HK-2 (cell line): Measurements from ENCODE around the gene PTPN18.

Experiments used
- DNase-seq: peaks from one replicate; pipeline ENCODE4 v3.0.0-alpha.2; 2018; ENCODE audit not compliant: unreplicated experiment

Gene PTPN18

DNA sequence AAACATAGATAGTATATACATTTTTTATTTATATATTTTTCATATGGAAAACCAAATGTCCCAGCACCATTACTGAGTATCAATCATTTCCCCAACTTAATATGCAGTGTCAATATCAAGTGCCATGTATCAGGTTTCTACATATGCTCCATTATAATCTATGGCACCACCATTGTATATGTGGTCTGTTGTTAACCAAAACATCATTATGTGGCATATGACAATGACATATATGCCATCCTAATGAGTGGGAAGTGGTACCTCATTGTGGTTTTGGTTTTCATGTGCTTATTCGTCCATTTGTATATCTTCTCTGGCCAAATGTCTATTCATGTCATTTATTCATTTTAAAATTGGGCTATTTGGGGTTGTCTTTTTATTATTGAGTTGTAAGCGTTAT, 9.2 kb downstream of the PTPN18 start:
- DNase-seq, result no peak

DNA sequence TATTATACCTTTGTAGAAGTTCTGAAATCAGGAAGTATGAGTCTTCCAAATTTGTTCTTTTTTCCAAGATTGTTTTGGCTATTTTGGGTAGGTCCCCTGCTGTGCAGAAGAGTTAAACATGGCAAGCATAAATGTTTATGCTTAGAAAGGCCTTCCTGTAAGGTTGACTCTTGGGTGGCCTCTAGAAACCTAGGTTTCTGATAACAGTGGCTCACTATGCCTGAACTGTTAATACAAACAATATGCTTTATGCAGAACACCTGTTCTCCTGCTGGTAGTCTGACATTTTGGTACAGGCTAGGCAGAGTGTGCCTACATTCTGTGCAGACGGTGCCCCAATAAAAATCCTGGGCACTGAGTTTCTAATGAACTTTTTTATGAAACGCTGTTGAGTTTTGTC, 10.1 kb downstream of the PTPN18 start:
- DNase-seq, result no peak

DNA sequence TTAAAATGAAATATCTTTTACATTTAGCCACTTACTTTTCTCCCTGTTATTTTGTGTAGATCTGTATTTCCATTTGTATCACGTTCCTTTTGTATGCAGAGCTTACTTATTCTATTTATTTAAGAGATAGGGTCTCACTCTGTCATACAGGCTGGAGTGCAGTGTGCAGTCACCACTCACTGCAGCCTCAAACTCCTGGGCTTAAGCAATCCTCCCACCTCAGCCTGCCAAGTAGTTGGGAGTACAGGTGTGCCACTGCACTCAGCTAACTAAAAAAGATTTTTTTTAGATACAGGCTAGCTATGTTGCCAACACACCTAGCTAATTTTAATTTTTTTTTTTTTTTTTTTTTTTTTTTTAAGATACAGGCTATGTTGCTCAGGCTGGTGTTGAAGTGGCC, 10.9 kb downstream of the PTPN18 start:
- no peak for DNase-seq

DNA sequence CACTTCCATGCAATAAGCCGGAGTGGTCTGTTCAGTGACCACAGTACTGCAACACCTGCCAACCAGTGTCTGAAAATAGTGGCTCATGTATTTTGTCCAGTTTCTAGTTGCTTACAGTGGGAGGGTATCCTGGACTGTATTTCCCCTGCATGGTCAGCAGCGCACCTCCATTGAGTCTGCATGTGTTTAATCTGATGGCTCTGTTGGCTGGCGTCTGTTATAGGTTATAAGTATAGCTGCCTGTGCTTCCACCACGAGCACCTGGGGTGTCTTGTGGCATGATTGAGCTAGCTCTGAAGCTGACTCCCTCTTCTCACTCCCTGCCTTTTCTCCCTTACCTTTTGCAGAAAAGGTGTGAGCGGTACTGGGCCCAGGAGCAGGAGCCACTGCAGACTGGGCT, 12.9 kb downstream of the PTPN18 start:
- no peak for DNase-seq

DNA sequence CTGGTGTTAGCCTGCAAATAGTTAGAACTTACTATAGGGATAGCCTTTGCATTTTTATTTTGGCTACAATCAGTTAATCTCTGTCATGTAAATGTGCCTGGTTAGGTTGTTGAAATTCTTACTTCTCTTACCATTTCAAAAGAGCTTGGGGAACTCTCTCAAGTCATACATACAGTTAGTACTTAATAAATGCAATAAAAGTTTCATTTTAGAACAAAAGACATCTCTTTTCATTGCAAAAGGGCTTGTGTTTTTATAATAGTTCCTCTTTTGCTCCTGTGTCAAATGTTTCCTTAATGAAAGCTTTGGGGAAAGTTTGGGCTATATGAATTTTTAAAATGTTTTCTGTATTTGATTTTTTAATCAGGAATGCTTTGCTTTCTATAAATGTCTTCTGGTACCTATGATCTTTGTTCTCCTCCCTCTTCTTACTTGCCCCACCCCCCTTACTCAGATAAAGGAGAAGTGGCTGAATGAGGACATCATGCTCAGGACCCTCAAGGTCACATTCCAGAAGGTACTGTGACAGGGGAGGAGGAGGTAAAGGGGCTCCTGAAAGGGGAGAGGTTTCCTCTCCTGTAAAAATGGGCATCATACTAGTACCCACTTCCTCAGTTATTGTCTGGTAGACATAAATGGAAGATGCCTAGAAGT, 13.6 kb downstream of the PTPN18 start:
- DNase-seq, result no peak

DNA sequence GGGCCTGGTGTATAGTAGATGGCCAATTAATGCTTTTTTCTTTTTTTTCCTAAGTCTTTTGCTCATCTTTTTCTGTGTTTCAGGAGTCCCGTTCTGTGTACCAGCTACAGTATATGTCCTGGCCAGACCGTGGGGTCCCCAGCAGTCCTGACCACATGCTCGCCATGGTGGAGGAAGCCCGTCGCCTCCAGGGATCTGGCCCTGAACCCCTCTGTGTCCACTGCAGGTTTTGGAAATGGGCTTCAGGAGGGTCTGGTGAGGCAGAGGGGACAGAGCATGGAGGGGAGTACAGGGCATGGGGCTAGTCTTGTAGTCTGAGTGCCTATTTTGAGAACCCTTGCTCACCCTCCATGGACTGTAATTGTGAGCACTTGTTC, 14.1 kb downstream of the PTPN18 start:
- DNase-seq, result no peak

DNA sequence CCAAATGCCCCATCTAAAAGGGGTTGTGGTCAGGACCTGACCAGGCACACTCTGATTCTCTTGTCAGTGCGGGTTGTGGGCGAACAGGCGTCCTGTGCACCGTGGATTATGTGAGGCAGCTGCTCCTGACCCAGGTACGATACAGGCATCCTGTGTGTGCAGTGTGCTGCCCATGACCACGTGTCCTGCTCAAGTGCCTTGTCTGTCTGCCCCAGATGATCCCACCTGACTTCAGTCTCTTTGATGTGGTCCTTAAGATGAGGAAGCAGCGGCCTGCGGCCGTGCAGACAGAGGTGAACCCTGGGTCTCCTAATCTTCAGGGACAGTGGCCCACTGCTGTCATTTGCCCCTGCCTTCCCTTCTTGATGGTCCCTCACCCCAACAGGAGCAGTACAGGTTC, 14.6 kb downstream of the PTPN18 start:
- no peak for DNase-seq

DNA sequence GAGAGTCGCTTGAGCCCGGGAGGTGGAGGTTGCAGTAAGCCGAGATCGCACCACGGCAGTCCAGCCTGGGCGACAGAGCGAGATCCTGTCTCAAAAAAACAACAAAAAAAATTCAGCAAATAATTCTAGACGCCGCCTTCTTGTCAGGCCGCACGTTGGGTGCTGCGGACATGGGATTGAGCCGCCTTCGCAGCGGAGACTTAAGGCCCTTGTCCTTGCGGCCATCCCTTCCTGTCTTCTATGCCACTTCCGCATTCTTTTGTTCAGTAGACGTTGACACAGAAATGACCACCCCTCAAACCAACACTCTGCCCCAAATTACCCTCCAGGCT, 15.8 kb downstream of the PTPN18 start:
- DNase-seq, result no peak

DNA sequence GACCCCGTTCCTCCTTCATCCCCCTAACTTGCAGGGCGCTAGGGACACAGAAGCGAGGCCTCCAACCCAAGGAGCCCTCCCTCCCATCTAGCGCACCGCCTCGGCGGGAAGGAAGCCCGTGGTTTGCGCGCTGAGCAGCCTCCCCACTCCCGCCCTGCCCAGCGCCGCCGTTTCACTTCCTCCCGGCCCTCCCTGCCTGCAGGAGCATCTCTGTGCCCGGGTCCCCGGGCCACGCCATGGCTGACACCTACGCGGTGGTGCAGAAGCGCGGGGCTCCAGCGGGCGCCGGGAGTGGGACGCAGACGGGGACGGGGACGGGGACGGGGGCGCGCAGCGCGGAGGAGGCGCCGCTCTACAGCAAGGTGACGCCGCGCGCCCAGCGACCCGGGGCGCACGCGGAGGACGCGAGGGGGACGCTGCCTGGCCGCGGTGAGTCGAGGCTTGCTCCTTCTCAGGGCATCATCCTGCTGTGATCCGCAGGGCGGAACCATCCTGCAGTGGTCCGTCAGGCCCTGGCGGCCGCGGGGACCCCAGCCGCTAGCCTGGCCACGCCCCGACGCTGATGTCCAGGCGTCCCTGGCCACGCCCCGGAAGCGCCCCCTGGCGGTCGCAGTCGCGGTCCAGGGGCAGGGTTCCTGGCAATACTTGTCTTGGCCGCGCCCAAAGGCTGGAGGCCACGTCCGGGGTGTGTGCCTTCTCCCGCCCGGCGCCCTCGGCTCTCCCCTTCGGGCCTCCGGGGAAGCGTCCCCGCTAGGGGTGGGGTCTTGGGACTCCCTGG, 16.4 kb downstream of the PTPN18 start:
- DNase-seq, result peak; percentile 95

DNA sequence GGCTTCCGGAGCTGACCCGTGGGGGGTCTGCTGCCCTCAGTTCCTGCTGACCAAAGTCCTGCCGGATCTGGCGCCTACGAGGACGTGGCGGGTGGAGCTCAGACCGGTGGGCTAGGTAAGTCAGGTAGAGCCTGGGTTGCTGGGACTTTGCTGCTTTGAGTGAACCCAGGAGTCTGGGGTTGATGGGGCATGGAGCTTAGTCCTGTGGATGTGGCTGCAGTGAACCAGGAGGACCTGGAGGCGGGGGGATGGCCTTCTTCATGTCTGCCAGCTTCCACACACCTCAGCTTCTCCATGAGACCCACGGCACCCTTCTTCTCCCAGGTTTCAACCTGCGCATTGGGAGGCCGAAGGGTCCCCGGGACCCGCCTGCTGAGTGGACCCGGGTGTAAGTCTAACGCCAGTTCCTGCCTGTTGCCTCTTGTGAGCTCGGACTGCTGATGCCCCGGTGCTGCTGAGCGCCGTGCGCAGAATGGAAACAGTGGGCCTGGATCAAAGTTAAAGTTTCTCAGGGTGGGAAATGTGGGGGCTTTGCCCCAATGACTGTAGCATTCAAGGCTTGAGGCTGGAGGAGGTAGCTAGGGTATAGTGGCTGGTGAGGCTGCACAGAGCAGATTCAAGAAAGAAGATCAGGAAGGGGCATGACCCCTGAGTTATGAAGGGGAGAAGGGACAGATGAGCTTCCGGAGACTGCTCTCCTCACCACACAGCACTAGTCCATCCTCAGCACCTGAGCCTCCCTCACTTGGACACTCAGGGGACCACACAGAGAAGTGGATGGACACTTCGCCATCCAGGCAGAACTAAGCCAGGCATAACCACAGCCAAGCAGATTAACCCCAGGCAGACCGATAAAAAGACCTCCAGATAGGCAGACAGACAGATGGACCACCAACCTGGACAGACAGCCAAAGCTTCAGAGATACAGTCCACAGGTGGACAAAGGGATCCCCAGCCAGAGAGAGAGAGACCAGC, 17.3 kb downstream of the PTPN18 start:
- DNase-seq, result no peak

DNA sequence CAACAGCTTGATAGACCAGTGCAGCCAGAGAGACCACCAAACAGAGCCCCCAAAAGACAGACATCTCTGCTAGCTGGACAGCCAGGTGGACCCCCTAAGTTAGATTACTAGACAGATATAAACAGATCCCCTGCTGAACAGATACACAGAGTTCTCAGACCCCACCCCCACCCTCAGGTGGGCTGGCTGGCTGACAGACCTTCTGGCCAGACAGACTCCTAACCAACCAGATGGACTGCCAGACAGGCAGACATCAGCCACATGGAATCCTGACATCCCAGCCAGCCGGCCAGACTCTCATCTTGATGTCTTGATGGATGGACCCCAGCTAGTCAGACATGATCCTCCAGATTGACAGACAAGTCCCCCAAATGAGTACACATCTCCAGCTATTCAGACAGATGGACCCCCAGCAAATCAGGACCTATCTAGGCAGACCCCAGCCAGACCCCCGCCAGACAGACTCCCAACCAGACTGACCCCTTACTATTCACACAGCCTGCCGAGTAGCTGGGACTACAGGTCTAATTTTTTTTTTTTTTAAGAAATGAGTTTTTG, 18.0 kb downstream of the PTPN18 start:
- DNase-seq, result no peak

DNA sequence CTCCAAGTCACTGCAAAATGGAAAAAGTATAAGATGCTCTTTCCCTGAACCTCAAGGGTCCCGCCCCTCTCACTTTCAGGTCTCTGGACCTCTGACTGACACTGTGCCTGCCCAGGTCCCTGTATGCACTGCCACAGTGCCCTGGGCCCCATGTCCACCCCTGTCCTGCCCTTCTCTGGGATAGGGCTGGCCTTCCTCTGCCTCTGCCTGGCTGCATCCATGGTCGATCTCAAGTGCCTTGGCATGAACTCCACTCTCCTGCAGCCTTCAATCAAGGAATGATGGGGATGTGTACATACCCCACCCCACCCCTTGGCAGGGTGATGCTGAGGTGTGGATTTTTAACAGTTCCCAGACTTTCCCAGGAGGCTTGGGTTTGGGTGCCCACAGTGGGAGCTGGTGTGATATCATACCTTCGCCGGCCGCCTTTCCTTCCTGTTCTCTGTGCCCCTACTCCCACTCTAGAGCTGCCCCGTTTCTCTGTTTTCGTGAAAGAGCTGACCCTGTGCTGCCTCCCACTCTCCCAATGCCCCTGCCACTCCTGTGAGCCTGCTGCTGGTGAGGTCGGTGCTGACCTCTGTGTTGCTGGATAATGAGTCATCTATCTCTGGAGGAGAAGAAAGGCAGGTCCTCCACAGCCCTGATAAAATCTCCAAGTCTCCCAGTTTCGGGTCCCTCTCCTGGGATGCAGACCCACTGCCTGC, 18.9 kb downstream of the PTPN18 start:
- DNase-seq, result no peak

DNA sequence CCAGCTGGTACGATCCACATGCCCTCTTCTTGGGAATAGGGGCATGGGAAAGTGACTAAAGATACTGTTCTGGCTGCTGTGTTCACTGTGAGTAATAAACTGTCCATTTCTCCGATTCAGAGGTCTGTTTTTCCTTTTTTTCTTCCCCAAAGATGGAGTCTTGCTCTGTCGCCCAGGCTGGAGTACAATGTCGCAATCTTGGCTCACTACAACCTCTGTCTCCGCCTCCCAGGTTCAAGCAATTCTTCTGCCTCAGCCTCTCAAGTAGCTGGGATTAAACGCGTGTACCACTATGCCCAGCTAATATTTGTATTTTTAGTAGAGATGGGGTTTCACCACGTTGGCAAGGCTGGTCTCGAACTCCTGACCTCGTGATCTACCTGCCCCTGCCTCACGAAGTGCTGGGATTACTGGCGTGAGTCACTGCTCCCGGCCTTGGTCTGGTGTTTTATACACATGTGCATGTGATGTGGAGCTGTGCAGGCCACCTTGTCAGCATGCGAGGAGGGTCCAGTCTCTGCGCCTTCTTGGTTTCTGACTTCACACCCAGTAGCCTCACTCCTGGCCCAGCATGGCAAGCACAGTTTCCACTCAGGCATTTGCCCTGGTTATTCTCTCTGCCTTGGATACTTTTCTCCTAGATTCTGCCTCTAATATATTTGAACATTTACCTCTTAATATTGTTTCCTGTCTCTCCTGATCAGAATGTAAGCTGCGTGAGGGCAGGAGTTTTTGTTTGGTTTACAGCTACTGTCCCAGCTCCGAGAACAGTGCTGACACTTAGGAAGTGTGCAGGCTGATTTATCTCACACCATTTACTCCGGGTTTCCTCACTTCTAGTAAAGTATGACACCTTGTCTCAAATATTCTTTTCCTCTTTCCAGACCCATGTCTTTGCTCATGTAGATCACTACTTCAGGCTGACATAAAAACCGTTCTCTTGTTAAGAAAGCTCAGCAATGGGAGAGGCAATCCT, 19.7 kb downstream of the PTPN18 start:
- no peak for DNase-seq

DNA sequence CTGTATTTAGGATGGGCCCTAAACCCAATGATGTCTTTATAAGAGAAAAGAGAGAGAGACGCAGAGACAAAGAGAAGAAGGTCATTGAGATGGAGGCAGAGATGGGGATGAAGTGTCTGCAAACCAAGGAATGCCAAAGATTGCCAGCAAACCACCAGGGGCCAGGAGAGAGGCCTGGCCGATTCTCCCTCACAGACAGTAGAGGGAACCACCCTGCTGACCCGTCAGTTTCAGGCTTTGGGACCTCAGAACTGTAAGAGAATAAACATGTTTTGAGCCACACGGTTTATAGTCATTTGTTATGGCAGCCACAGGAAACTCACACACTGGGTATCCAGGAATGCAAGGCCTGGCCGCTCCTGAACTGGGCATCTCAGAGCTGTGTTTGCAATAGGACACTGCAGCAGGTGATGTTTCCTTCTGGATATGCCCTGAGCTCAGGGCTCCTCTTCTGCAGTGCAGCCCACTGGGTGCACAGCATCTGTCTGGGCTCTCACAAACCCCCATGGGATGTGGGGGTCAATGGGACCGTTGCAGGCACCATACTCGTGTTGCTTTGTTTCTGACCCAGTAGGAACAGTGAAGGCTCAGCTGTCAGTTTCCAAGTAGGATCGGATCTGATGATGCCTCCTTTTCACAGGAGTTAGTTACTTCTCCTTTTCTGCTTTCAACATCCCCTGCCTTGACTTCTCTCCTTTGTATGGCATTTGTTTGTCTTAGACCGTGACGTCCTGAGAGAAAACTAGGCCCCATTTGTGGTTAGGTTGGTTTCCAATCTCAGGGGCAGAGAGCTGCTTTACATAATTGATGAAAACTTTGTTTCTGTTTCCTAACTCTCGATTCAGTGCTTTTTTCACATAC, 20.8 kb downstream of the PTPN18 start:
- no peak for DNase-seq

DNA sequence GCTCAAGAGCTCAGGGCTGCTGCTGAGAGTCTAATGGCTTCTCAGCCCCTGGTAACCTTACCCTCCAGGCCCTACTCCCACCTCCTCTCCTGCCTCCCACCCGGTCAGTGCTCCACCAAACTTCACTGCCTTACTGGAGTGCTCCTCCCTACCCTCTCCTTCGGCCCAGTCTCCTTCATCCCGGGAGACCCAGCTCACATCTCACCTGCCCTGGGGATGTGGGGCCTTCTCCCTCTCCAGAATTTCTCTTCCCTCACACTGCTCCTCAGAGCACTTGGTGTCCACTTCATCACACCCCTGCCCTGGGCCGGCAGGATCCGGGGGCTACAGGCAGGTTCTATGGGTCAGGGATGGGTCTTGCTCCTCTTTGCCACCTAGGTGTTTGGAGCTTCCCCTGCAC, 21.6 kb downstream of the PTPN18 start:
- no peak for DNase-seq

DNA sequence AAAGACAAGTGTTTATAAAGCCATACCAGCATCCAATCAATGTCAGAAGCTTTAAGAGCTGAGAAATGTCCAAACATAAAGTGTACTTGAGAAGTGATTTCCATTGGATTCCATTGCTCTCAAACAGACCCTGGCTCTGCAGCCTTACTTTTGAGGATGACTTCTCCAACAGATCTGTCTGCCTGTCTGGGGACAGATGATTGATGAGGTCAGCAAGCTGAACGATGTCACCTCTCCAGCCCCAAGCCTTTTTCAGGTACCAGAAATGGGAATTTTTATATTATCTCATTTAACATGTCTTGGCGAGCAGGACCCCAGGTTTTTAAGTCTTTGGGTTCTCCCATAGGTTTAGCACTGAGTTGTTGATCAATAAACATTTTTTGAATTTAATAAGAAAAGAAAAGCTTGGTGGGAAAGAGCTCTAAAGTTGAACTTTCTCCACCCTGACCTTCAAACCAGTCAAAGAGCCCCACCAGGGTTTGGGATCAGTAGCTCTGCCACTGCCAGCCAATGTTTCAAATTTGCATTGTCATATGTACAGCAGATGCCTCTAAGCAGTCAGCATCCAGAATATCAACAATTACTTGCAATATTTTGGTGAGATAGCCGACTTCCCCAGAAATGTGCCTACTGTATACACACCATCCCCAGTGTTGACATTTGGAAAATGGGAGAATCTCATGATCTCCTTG, 22.5 kb downstream of the PTPN18 start:
- no peak for DNase-seq

DNA sequence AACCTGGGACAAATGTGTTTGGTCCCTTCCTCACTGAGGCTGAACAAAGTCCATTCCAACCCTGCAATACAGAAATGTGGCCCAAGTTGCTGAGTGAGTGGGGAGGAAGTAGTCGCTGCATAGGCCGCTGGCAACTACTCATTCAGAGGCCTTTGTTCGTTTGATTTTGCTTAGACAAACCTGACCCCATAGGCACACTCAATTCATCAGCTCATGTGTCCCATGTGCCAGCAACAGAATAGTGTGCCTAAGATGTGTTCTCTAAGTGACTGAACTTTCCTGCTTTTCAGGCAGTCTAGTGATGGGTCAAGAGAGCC, 23.0 kb downstream of the PTPN18 start:
- DNase-seq, result no peak

DNA sequence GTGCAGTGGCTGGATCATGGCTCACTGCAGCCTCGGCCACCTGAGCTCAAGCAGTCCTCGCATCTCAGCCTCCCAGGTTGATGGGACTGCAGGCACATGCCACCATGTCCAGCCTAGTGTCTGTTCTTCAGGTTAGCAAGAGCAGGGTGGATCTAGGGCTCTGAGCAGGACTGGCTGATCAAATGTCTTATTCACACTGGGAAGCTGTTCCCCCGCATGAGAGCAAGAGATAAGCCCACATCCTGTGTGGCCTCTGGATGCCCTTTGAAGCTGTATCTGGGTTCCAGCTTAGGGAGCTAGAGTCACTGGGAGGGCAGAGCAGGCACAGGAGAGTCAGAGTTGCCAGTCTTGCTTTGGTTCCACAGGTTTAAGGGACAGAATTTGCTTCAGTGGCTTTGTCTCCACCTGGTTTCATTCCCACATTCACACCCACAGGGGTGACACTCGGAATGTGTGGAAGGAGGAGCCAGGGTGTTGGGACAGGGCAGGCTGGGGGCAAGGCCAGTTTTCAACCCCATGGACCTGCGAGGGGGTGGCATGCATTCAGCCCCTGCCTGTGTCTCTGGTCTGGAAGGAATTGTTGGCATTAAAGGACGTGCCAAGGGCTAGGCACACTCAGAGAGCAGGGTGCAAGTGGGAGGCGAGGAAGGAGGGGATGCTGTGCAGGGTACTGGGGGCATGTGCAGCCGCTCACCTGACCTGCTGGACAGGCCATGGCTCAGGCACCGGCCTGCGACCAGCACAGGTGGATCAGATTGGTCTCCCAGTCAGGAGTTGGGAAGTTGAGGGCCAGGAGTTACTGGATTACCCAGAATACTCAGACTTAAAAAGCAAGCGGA, 24.5 kb downstream of the PTPN18 start:
- no peak for DNase-seq
